ENCODE measurements around the gene UXT. TPM values are rescaled to one million over a fixed set of nuclear protein-coding genes. Genes with fewer than 3 reads are reported as not detected.
"Not testable (repeated sequence)": the region's sequence is repeated elsewhere in the genome, so short reads cannot be mapped to it uniquely, and the experiment has no call there.

The UXT gene
- total RNA-seq, 1 donor from 2014 or later, result 93.7 TPM

- H3K27ac Mint-ChIP-seq (ENCODE audit: unreplicated experiment), result no peak overlapping the region
- no peaks in the 10 kb centered on the region for H3K36me3 Mint-ChIP-seq (ENCODE audit: low read depth)
- peaks cover 42% of the 10 kb centered on the region for H3K27me3 Mint-ChIP-seq (ENCODE audit: low read depth)
- no peak for TF ChIP-seq CTCF (conservative IDR thresholded peaks at IDR 0.05)
- DNase-seq (ENCODE audit: low read depth, low spot score), result no peak
- no peak overlapping the region for H3K4me3 Mint-ChIP-seq
- no peaks in the 10 kb centered on the region for H3K4me1 Mint-ChIP-seq
- peaks cover 8% of the 10 kb centered on the region for H3K9me3 Mint-ChIP-seq
Measured at GRCh38 chrX:47690175-47690574, 31.2 kb upstream of the UXT start.

- Mint-ChIP-seq H3K27ac (ENCODE audit: unreplicated experiment) (no peak overlapping the region), H3K4me1 (no peaks in the 10 kb centered on the region), H3K27me3 (ENCODE audit: low read depth) (peaks cover 55% of the 10 kb centered on the region), H3K36me3 (ENCODE audit: low read depth) (no peaks in the 10 kb centered on the region), H3K9me3 (peaks cover 11% of the 10 kb centered on the region), H3K4me3 (no peak overlapping the region)
- no peak for TF ChIP-seq CTCF (conservative IDR thresholded peaks at IDR 0.05)
- DNase-seq (ENCODE audit: low read depth, low spot score), result no peak
Measured at GRCh38 chrX:47687263-47687662, 28.3 kb upstream of the UXT start.

- Mint-ChIP-seq H3K4me1 (no peaks in the 10 kb centered on the region), H3K27me3 (ENCODE audit: low read depth) (peaks cover 53% of the 10 kb centered on the region), H3K4me3 (no peak overlapping the region), H3K36me3 (ENCODE audit: low read depth) (no peaks in the 10 kb centered on the region), H3K27ac (ENCODE audit: unreplicated experiment) (no peak overlapping the region), H3K9me3 (peaks cover 8% of the 10 kb centered on the region)
- TF ChIP-seq CTCF (conservative IDR thresholded peaks at IDR 0.05), result no peak
- no peak for DNase-seq (ENCODE audit: low read depth, low spot score)
Measured at GRCh38 chrX:47683829-47684205, 24.8 kb upstream of the UXT start.

- Mint-ChIP-seq H3K27ac (ENCODE audit: unreplicated experiment) (no peak overlapping the region), H3K4me1 (no peaks in the 10 kb centered on the region), H3K4me3 (no peak overlapping the region), H3K9me3 (peaks cover 8% of the 10 kb centered on the region), H3K36me3 (ENCODE audit: low read depth) (no peaks in the 10 kb centered on the region), H3K27me3 (ENCODE audit: low read depth) (peaks cover 55% of the 10 kb centered on the region)
- TF ChIP-seq CTCF (conservative IDR thresholded peaks at IDR 0.05), result no peak
- no peak for DNase-seq (ENCODE audit: low read depth, low spot score)
Measured at GRCh38 chrX:47683184-47683828, 24.3 kb upstream of the UXT start.

GRCh38 chrX:47675959-47676859 lies 17.2 kb upstream of the UXT start:
- H3K36me3 Mint-ChIP-seq (ENCODE audit: low read depth); DNase-seq (ENCODE audit: low read depth, low spot score); H3K9me3 Mint-ChIP-seq; H3K4me3 Mint-ChIP-seq; H3K27ac Mint-ChIP-seq (ENCODE audit: unreplicated experiment); H3K4me1 Mint-ChIP-seq: not testable (repeated sequence)
- H3K27me3 Mint-ChIP-seq (ENCODE audit: low read depth), result peaks cover 16% of the 10 kb centered on the region

- peaks cover 11% of the 10 kb centered on the region for H3K27me3 Mint-ChIP-seq (ENCODE audit: low read depth)
- H3K36me3 Mint-ChIP-seq (ENCODE audit: low read depth), result peaks cover 2% of the 10 kb centered on the region
- H3K4me3 Mint-ChIP-seq, result no peak overlapping the region
- peaks cover 5% of the 10 kb centered on the region for H3K9me3 Mint-ChIP-seq
- H3K4me1 Mint-ChIP-seq, result no peaks in the 10 kb centered on the region
- no peak for TF ChIP-seq CTCF (conservative IDR thresholded peaks at IDR 0.05)
- no peak for DNase-seq (ENCODE audit: low read depth, low spot score)
- no peak overlapping the region for H3K27ac Mint-ChIP-seq (ENCODE audit: unreplicated experiment)
Measured at GRCh38 chrX:47674776-47675175, 15.8 kb upstream of the UXT start.

- not testable (repeated sequence) for H3K36me3 Mint-ChIP-seq (ENCODE audit: low read depth); DNase-seq (ENCODE audit: low read depth, low spot score); H3K27me3 Mint-ChIP-seq (ENCODE audit: low read depth); H3K27ac Mint-ChIP-seq (ENCODE audit: unreplicated experiment); H3K4me1 Mint-ChIP-seq; H3K9me3 Mint-ChIP-seq; H3K4me3 Mint-ChIP-seq
Measured at GRCh38 chrX:47665797-47666196, 6.8 kb upstream of the UXT start.
